Loucy (cell line): ENCODE measurements around the gene CAPZA1.

ENCODE experiments used
- H2AFZ ChIP-seq: fragments of 200-600 bp; sonication (generic); 2 replicates; pipeline ENCODE4 v1.6.0; 2016; ENCODE audit warnings: antibody characterized with exemption, mild to moderate bottlenecking, low read length, moderate library complexity
- H3F3A ChIP-seq: fragments of 200-600 bp; 2 replicates; pipeline ENCODE4 v1.6.0; 2016; ENCODE audit warnings: antibody characterized with exemption, low read depth, mild to moderate bottlenecking
- H3K27me3 ChIP-seq: fragments of 200-600 bp; sonication (generic); 2 replicates; pipeline ENCODE4 v1.6.1; 2014; ENCODE audit warnings: low read length, mild to moderate bottlenecking; ENCODE audit not compliant: insufficient read depth, poor library complexity, severe bottlenecking
- H3K36me3 ChIP-seq: fragments of 200-600 bp; sonication (generic); 2 replicates; pipeline ENCODE4 v1.6.1; 2016; ENCODE audit warnings: low read length; ENCODE audit not compliant: insufficient read depth
- H3K4me1 ChIP-seq: fragments of 200-600 bp; sonication (generic); 2 replicates; pipeline ENCODE4 v1.5.1; 2014; ENCODE audit warnings: low read length, mild to moderate bottlenecking; ENCODE audit not compliant: insufficient read depth, poor library complexity, severe bottlenecking
- H3K4me2 ChIP-seq: fragments of 200-600 bp; sonication (generic); 2 replicates; pipeline ENCODE4 v1.6.0; 2014; ENCODE audit warnings: antibody characterized with exemption, low read length, low read depth, mild to moderate bottlenecking; ENCODE audit not compliant: poor library complexity, severe bottlenecking
- H3K4me3 ChIP-seq: fragments of 200-600 bp; sonication (generic); 2 replicates; pipeline ENCODE4 v1.5.1; 2014; ENCODE audit warnings: low read length, mild to moderate bottlenecking, mixed read lengths; ENCODE audit not compliant: poor library complexity, severe bottlenecking
- H3K79me2 ChIP-seq: fragments of 200-600 bp; sonication (generic); 2 replicates; pipeline ENCODE4 v1.6.1; 2014; ENCODE audit warnings: low read length; ENCODE audit not compliant: insufficient read depth
- H3K9ac ChIP-seq: fragments of 200-600 bp; sonication (generic); 2 replicates; pipeline ENCODE4 v1.6.0; 2014; ENCODE audit warnings: mild to moderate bottlenecking, low read depth, low read length, moderate library complexity; ENCODE audit not compliant: poor library complexity, severe bottlenecking
- H3K9me2 ChIP-seq: fragments of 200-600 bp; sonication (generic); replicated peaks from 2 replicates; pipeline ENCODE4 v1.6.1; 2016; ENCODE audit warnings: low read depth, low read length, mixed read lengths
- H3K9me3 ChIP-seq: fragments of 200-600 bp; sonication (generic); 2 replicates; pipeline ENCODE4 v1.6.1; 2014; ENCODE audit warnings: mild to moderate bottlenecking, antibody characterized with exemption, low read length, low read depth; ENCODE audit not compliant: insufficient read depth
- H4K20me1 ChIP-seq: fragments of 200-600 bp; sonication (generic); 2 replicates; pipeline ENCODE4 v1.6.0; 2014; ENCODE audit warnings: antibody characterized with exemption, low read length, mild to moderate bottlenecking; ENCODE audit not compliant: insufficient read depth, poor library complexity, severe bottlenecking
- CTCF ChIP-seq: fragments of 200-600 bp; sonication (generic); conservative IDR thresholded peaks from 2 replicates; pipeline ENCODE4 v1.5.1; 2014; ENCODE audit warnings: mild to moderate bottlenecking, antibody characterized with exemption, low read length
- EZH2phosphoT487 ChIP-seq: fragments of 200-600 bp; IDR thresholded peaks from 2 replicates; pipeline ENCODE4 v1.6.1; 2018; ENCODE audit warnings: antibody characterized with exemption, mild to moderate bottlenecking, moderate library complexity, borderline replicate concordance

Gene CAPZA1

DNA sequence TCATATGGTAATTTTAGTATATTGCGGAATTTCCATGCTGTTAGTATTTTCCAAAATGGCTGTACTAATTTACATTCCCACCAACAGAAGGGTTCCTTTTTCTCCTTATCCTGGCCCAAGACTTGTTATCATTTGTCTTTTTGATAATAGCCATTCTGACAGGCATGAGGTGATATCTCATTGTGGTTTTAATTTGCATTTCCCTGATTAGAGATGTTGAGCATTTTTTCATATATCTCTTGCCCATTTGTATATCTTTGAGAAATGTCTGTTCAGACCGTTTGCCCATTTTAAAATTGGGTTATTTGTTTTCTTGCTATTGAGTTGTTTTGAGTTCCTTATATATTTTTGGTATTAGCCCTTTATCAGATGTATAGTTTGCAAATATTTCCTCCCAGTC is 14.0 kb downstream of the CAPZA1 start:
- Histone ChIP-seq H3K9me3 (no peaks in the 10 kb centered on the region), H3K9me2 (no peaks in the 10 kb centered on the region), H3K36me3 (peaks cover 5% of the 10 kb centered on the region; the same call in 1 of the 2 replicates), H3K27me3 (no peaks in the 10 kb centered on the region), H3K79me2 (peaks cover 100% of the 10 kb centered on the region), H3K9ac (no peak overlapping the region), H3F3A (no peaks in the 10 kb centered on the region), H3K4me1 (peaks cover 50% of the 10 kb centered on the region), H2AFZ (no peak overlapping the region), H3K4me2 (peak overlapping the region; percentile 28), H4K20me1 (peaks cover 94% of the 10 kb centered on the region), H3K4me3 (no peak overlapping the region)
- TF ChIP-seq EZH2phosphoT487 (no peak), CTCF (no peak)

GRCh38 chr1:112634367-112634766 is 14.7 kb downstream of the CAPZA1 start:
- peak overlapping the region; percentile 28 for H3K4me2 ChIP-seq
- H3K79me2 ChIP-seq = peaks cover 99% of the 10 kb centered on the region
- H4K20me1 ChIP-seq = peaks cover 91% of the 10 kb centered on the region
- no peaks in the 10 kb centered on the region for H3K27me3 ChIP-seq
- no peak overlapping the region for H3K9ac ChIP-seq
- no peaks in the 10 kb centered on the region for H3F3A ChIP-seq
- H3K9me3 ChIP-seq = no peaks in the 10 kb centered on the region
- peaks cover 42% of the 10 kb centered on the region for H3K4me1 ChIP-seq
- peaks cover 5% of the 10 kb centered on the region; the same call in 1 of the 2 replicates for H3K36me3 ChIP-seq
- TF ChIP-seq EZH2phosphoT487 (no peak), CTCF (no peak)
- H3K4me3 ChIP-seq = no peak overlapping the region
- no peak overlapping the region for H2AFZ ChIP-seq
- no peaks in the 10 kb centered on the region for H3K9me2 ChIP-seq

DNA sequence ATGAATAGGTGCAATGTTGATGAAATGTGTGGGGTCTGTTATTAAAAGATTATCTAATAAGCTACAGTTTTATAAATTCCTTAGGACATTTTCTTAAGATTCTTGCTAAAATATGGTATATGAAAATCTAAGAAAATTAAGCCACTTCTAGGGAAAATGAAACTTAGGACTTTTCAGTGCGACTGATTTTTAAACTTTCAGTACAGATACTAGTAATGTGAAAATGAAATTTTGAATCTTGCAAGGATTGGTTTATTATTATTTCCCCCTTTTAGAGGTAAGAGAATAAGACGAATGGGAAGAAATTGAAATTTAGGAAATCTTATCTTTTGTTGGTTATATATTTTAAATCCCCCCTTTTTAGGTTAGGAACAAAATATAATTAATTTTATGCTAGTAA is 16.4 kb downstream of the CAPZA1 start:
- H3K4me2 ChIP-seq = no peak overlapping the region
- H4K20me1 ChIP-seq = peaks cover 80% of the 10 kb centered on the region
- no peak overlapping the region for H2AFZ ChIP-seq
- H3K4me1 ChIP-seq = peaks cover 35% of the 10 kb centered on the region
- TF ChIP-seq EZH2phosphoT487 = no peak
- H3K9ac ChIP-seq = no peak overlapping the region
- H3K4me3 ChIP-seq = no peak overlapping the region
- H3F3A ChIP-seq = no peaks in the 10 kb centered on the region
- H3K9me3 ChIP-seq = no peaks in the 10 kb centered on the region
- no peaks in the 10 kb centered on the region for H3K9me2 ChIP-seq
- peaks cover 1% of the 10 kb centered on the region; the same call in 1 of the 2 replicates for H3K36me3 ChIP-seq
- no peaks in the 10 kb centered on the region for H3K27me3 ChIP-seq
- H3K79me2 ChIP-seq = peaks cover 90% of the 10 kb centered on the region

- Histone ChIP-seq H3F3A (no peaks in the 10 kb centered on the region), H3K4me1 (peaks cover 30% of the 10 kb centered on the region), H3K9me3 (no peaks in the 10 kb centered on the region), H3K27me3 (no peaks in the 10 kb centered on the region), H2AFZ (no peak overlapping the region), H4K20me1 (peaks cover 79% of the 10 kb centered on the region), H3K4me3 (no peak overlapping the region), H3K9me2 (no peaks in the 10 kb centered on the region), H3K4me2 (peak overlapping the region; percentile 10), H3K79me2 (peaks cover 90% of the 10 kb centered on the region), H3K36me3 (no peaks in the 10 kb centered on the region), H3K9ac (no peak overlapping the region)
- no peak for TF ChIP-seq CTCF
- no peak for TF ChIP-seq EZH2phosphoT487
Observed at GRCh38 chr1:112636597-112637253, 17.1 kb downstream of the CAPZA1 start.
